Gastrocnemius medialis (tissue), 4 donors: ENCODE data around the gene RAB5IF. TPM values are rescaled to one million over a fixed set of nuclear protein-coding genes. Genes with fewer than 3 reads are reported as not detected.

Experiments
- ATAC-seq, 2 donors: fragments of 150-250 bp; one replicate each; pipeline ENCODE4 v1.9.1; 2016
- DNase-seq, 2 donors: peaks; one replicate each; pipeline ENCODE4 v3.0.0-alpha.2; 2019
- H3K27ac ChIP-seq, 4 donors: fragments of 200-600 bp; sonication (generic); 1 replicate in 1 of 4; 2 replicates in 3 of 4; pipeline ENCODE4 v1.5.1; 2016 to 2018; ENCODE audit warnings: mild to moderate bottlenecking in 2 of 4, moderate library complexity in 1 of 4
- H3K27me3 ChIP-seq, 3 donors: fragments of 200-600 bp; sonication (generic) in 2 of 3; 1 replicate in 1 of 3; 2 replicates in 2 of 3; pipeline versions ENCODE4 v1.5.1 to v1.6.0; 2016 to 2019; ENCODE audit warnings: mild to moderate bottlenecking in 1 of 3, moderate library complexity in 1 of 3
- H3K36me3 ChIP-seq, 2 donors: fragments of 200-600 bp; sonication (generic) in 1 of 2; one replicate each; pipeline ENCODE4 v1.5.1; 2017 to 2018
- H3K4me1 ChIP-seq, 2 donors: fragments of 200-600 bp; sonication (generic) in 1 of 2; one replicate each; pipeline ENCODE4 v1.5.1; 2016 to 2017; ENCODE audit warnings: mild to moderate bottlenecking in 2 of 2
- H3K4me3 ChIP-seq, 4 donors: fragments of 200-600 bp; sonication (generic) in 3 of 4; 1 replicate in 1 of 4; 2 replicates in 3 of 4; pipeline ENCODE4 v1.5.1; 2016 to 2019; ENCODE audit warnings: mild to moderate bottlenecking in 2 of 4
- H3K9me3 ChIP-seq, 3 donors: fragments of 200-600 bp; sonication (generic) in 2 of 3; 1 replicate in 1 of 3; 2 replicates in 2 of 3; pipeline ENCODE4 v1.5.1; 2016 to 2019
- POLR2A ChIP-seq, 2 donors: fragments of 450-650 bp; IDR thresholded peaks; one replicate each; pipeline ENCODE4 v1.6.1; 2017; ENCODE audit warnings: antibody characterized with exemption in 2 of 2, mild to moderate bottlenecking in 2 of 2, moderate library complexity in 2 of 2
- in situ Hi-C, 4 donors: fragments of 200-750 bp; cut with MboI; loops; one replicate each; pipeline versions ENCODE4 v1.15.0 to v1.8.0; 2017; ENCODE audit warnings: low sequenced_read_pairs in 4 of 4
- intact Hi-C: fragments of 100-400 bp; cut with DNase I; formaldehyde crosslinking; loops from one replicate; pipeline ENCODE4 v1.15.1; 2023; ENCODE audit warnings: low total_unique reads
- total RNA-seq, 4 donors: library from RNA; depleted of rRNA; stranded (reverse); fragments of >200 nt; gene quantifications; one replicate each; pipeline versions ENCODE4 v1.1.0 to v1.2.3, GENCODE V29; 2016
- TF ChIP-seq, protein P1 (sequence below), 5 experiments: fragments of 450-650 bp in 3 of 5; fragments of 200-600 bp in 2 of 5; sonication (generic) in 2 of 5; IDR thresholded peaks in 4 of 5; conservative IDR thresholded peaks in 1 of 5; 1 replicate in 4 of 5; 2 replicates in 1 of 5; pipeline ENCODE4 v1.5.1; 2016 to 2019; ENCODE audit warnings: antibody characterized with exemption in 5 of 5, mild to moderate bottlenecking in 3 of 5, moderate library complexity in 3 of 5

RAB5IF gene
- total RNA-seq, 4 donors from 2014 or later = 215 to 768 (median 545) TPM

DNA sequence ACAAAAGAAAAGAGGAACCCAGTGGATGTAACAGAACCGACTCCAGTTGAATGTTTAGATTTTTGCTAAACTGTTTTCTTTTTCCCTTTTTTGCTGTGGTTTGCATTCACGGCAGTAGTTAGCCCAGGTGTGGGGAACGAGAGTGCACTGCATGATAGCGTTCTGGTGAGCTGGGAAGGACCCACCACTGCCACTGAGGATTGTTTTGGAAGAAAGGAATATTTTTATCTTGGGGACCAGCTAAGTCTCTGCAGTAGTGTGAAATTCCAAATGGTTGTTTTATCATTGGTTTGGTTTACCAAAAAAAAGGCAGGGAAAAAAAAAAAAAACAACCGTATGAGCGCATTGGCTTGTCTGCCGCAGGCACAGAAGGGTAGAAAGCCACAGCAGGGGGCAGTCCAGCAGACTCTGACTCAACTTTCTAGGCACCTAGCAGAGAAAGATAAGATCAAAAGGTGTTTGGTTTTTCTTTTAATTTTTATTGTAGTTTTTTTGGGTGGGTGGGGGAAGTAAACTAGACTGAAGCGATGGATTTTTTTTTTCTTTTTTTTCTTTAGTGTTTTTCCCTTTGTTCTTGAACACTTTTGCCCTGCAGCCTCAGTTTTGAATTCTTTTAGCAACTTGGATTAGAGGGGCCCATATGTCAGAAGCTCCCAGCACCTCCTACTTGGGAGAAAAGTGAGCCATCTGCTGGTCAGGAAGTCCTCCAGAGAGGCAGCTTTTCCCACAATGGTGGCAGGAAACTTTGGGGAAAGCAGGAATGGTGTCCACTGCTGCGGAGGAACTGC, 13.5 kb upstream of the RAB5IF start:
- TF ChIP-seq, protein P1, sequence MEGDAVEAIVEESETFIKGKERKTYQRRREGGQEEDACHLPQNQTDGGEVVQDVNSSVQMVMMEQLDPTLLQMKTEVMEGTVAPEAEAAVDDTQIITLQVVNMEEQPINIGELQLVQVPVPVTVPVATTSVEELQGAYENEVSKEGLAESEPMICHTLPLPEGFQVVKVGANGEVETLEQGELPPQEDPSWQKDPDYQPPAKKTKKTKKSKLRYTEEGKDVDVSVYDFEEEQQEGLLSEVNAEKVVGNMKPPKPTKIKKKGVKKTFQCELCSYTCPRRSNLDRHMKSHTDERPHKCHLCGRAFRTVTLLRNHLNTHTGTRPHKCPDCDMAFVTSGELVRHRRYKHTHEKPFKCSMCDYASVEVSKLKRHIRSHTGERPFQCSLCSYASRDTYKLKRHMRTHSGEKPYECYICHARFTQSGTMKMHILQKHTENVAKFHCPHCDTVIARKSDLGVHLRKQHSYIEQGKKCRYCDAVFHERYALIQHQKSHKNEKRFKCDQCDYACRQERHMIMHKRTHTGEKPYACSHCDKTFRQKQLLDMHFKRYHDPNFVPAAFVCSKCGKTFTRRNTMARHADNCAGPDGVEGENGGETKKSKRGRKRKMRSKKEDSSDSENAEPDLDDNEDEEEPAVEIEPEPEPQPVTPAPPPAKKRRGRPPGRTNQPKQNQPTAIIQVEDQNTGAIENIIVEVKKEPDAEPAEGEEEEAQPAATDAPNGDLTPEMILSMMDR (IDR thresholded peaks at IDR 0.05 in 4 of 5, conservative IDR thresholded peaks at IDR 0.05 in 1 of 5) = peak in 4 of 5 experiments; percentile 13 to 47 (median 28)
- TF ChIP-seq POLR2A (IDR thresholded peaks at IDR 0.05) = no peak
- Histone ChIP-seq H3K36me3 (no peaks in the 10 kb centered on the region), H3K4me1 (no peaks in the 10 kb centered on the region), H3K4me3 (no peak overlapping the region), H3K27ac (no peak overlapping the region), H3K9me3 (no peaks in the 10 kb centered on the region), H3K27me3 (no peaks in the 10 kb centered on the region)
- in situ Hi-C loops (loop anchor here in 1 of 4 donors (25.0 kb wide), 1 partner anchor 380 kb away; no protein-coding TSS in a partner anchor), intact Hi-C loops (loop anchor here (5.0 kb wide), 1 partner anchor 35 kb away; no protein-coding TSS in a partner anchor)
- ATAC-seq = peak in 1 of 2 donors; percentile 21
- no peak for DNase-seq

DNA sequence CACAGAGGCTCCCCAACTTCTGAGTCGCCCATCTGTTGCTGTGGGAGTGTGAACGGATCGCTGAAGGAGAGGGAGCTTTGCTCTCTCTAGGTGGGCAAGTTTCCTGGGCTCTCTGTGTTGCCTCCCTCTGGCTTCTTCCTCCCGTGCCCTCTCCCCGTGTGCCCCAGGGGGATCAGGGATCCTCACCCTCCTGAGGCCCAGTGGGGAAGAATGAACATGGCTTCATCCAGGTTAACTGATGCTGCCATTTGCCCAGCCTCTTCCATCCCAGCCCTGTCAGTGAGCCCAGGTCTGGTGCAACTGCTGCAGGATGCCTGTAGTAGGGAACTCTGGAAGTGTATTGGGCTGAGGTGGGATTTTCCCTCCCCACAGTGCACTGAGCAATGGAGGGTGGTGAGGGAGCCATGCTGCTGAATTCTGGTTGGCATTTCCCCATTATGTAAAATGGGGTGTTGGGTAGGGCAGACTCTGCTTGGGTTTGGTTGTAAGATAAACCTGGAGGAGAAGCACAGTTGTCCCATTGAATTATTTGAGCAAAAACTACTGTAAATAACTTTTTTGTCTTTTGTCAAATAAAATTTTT, 12.1 kb upstream of the RAB5IF start:
- DNase-seq (no peak), ATAC-seq (no peak)
- intact Hi-C loops (loop anchor here (5.0 kb wide), 1 partner anchor 36 kb away; no protein-coding TSS in a partner anchor), in situ Hi-C loops (loop anchor here in 1 of 4 donors (25.0 kb wide), 1 partner anchor 381 kb away; no protein-coding TSS in a partner anchor)
- H3K4me3 ChIP-seq = no peak overlapping the region
- no peak overlapping the region for H3K27ac ChIP-seq
- H3K36me3 ChIP-seq = no peaks in the 10 kb centered on the region
- TF ChIP-seq, protein P1 (IDR thresholded peaks at IDR 0.05 in 4 of 5, conservative IDR thresholded peaks at IDR 0.05 in 1 of 5) = no peak
- no peak for TF ChIP-seq POLR2A (IDR thresholded peaks at IDR 0.05)
- no peaks in the 10 kb centered on the region for H3K27me3 ChIP-seq
- no peaks in the 10 kb centered on the region for H3K9me3 ChIP-seq
- no peaks in the 10 kb centered on the region for H3K4me1 ChIP-seq

DNA sequence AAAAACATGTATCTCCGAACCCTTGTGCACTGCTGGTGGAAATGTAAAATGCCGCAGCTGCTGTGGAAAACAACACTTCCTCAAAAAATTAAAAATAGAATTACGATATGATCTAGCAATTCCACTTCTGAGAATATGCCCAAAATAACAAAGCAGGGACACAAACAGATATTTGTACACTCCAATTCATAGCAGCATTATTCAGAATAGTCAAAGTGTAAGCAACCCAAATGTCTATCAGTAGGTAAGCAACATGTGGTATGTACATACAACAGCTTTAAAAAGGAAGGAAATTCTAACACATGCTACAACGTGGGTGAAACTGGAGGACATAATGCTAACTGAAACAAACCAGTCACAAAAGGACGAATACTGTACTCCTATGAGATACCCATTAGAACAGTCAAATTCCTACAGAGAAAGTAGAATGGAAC, 5.7 kb upstream of the RAB5IF start:
- Histone ChIP-seq H3K36me3 (no peaks in the 10 kb centered on the region), H3K27me3 (no peaks in the 10 kb centered on the region), H3K4me3 (no peak overlapping the region), H3K4me1 (peaks cover 2% of the 10 kb centered on the region in 2 donors), H3K27ac (no peak overlapping the region), H3K9me3 (no peaks in the 10 kb centered on the region)
- TF ChIP-seq, protein P1 (IDR thresholded peaks at IDR 0.05 in 4 of 5, conservative IDR thresholded peaks at IDR 0.05 in 1 of 5) = no peak
- no peak for TF ChIP-seq POLR2A (IDR thresholded peaks at IDR 0.05)
- intact Hi-C loops = no loop called here
- in situ Hi-C loops = loop anchor here (10.0 to 25.0 kb wide), 4 partner anchors 45 to 388 kb away; no protein-coding TSS in a partner anchor
- DNase-seq = no peak
- no peak for ATAC-seq

DNA sequence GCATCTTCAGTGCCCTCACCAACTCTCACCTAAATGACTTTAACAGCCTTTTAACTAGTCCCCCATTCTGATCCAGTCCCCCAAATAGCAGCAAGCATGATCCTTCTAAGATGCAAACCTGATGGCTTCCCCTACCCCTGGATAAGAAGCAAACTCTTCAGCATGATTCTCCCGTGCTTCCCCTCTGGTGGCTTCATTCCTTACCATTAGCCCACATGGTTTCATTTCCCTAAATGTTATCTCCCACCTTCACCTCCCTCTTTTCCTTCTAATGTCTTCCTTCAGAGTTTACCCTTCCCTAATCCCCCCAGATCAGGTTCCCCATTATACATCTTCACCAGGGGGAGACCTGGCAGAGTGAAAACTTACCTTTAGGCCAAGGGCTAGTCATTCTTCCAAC, 4.0 kb upstream of the RAB5IF start:
- no peaks in the 10 kb centered on the region for H3K27me3 ChIP-seq
- H3K36me3 ChIP-seq = no peaks in the 10 kb centered on the region
- DNase-seq = no peak
- H3K27ac ChIP-seq = no peak overlapping the region
- no peak for ATAC-seq
- H3K4me1 ChIP-seq = peaks cover 6 to 8% of the 10 kb centered on the region in 2 donors
- H3K4me3 ChIP-seq = no peak overlapping the region
- in situ Hi-C loops (loop anchor here in 3 of 4 donors (10.0 to 25.0 kb wide), 4 partner anchors 47 to 389 kb away; no protein-coding TSS in a partner anchor), intact Hi-C loops (no loop called here)
- no peaks in the 10 kb centered on the region for H3K9me3 ChIP-seq
- no peak for TF ChIP-seq POLR2A (IDR thresholded peaks at IDR 0.05)
- TF ChIP-seq, protein P1 (IDR thresholded peaks at IDR 0.05 in 4 of 5, conservative IDR thresholded peaks at IDR 0.05 in 1 of 5) = no peak
